ENCODE results near the gene TMEM45A.

DNA sequence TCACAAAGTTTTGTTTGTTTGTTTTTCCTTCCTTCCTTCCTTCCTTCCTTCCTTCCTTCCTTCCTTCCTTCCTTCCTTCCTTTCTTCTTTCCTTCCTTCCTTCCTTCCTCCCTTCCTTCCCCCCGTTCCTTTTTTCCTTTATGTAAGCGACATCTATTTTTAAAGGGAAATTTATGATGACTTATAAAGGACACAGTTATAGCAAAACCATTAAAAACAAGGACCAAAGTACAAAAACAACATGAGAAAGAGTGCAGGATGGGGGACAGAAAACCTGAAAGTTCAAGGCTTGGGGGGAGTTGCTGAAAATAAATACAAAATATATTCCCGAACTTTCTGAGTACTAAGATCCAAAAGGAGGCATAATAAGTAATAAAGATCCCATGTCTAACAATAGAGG, 118.8 kb downstream of the TMEM45A start:
- TF ChIP-seq CTCF (IDR thresholded peaks at IDR 0.05) (no peak), POLR2A (IDR thresholded peaks at IDR 0.05) (no peak)
